Spleen (tissue), 7 donors: Measurements from ENCODE around the gene LSM2.

Source experiments
- CTCF ChIP-seq, 11 experiments: fragments of 200-600 bp in 7 of 11; fragments of 450-650 bp in 4 of 11; sonication (generic) in 4 of 11; IDR thresholded peaks in 8 of 11; conservative IDR thresholded peaks in 3 of 11; 1 replicate in 7 of 11; 2 replicates in 4 of 11; pipeline versions ENCODE4 v1.4.0 to v1.8.0; 2016 to 2021; ENCODE audit warnings: antibody characterized with exemption in 11 of 11, inconsistent platforms in 4 of 11, mild to moderate bottlenecking in 1 of 11
- POLR2A ChIP-seq, 3 donors: fragments of 450-650 bp; IDR thresholded peaks; one replicate each; pipeline ENCODE4 v1.5.1; 2017; ENCODE audit warnings: antibody characterized with exemption in 3 of 3, mild to moderate bottlenecking in 1 of 3
- donor health status: DM: no; HTN: no; CAD: no; lungs with moderate emphysema.
- donor health status: DM: no; HTN: no; CAD: no.
- donor health status: DM: no; HTN: no; CAD: no.

DNA sequence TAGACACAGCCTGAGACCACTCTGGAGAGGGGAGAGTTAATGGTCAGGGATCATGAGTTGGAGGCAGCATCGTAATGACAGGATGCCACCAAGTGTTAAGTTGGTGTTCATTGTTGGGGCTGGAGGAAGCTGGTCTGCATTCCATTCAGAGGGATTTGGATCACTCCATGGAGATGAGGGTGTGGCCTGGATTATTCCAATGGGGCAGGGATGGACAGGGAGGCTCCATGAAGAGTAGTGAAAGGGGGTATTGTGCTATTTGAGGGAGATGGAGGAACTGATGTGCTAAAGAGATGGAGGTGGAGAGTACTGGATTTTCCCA, 43.2 kb downstream of the LSM2 start:
- no peak for TF ChIP-seq CTCF (IDR thresholded peaks at IDR 0.05 in 8 of 11, conservative IDR thresholded peaks at IDR 0.05 in 3 of 11)
- TF ChIP-seq POLR2A (IDR thresholded peaks at IDR 0.05) = no peak
